ENCODE data around the gene SCLY. TPM values are rescaled to one million over a fixed set of nuclear protein-coding genes. Genes with fewer than 3 reads are reported as not detected.

Gene SCLY
- total and polyA plus RNA-seq, 2 donors (not counting 1 experiment from before 2014, with no cell fraction given): 5.3 to 16.5 TPM

GRCh38 chr2:238094438-238095022 lies 33.7 kb downstream of the SCLY start:
- no peaks in the 10 kb centered on the region for H3K27me3 ChIP-seq (ENCODE audit: control insufficient read depth, insufficient read depth, low read length)
- no peak for TF ChIP-seq EZH2 (IDR thresholded peaks at IDR 0.05; ENCODE audit: low read length, missing control alignments)
- TF ChIP-seq, protein P1, sequence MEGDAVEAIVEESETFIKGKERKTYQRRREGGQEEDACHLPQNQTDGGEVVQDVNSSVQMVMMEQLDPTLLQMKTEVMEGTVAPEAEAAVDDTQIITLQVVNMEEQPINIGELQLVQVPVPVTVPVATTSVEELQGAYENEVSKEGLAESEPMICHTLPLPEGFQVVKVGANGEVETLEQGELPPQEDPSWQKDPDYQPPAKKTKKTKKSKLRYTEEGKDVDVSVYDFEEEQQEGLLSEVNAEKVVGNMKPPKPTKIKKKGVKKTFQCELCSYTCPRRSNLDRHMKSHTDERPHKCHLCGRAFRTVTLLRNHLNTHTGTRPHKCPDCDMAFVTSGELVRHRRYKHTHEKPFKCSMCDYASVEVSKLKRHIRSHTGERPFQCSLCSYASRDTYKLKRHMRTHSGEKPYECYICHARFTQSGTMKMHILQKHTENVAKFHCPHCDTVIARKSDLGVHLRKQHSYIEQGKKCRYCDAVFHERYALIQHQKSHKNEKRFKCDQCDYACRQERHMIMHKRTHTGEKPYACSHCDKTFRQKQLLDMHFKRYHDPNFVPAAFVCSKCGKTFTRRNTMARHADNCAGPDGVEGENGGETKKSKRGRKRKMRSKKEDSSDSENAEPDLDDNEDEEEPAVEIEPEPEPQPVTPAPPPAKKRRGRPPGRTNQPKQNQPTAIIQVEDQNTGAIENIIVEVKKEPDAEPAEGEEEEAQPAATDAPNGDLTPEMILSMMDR (conservative IDR thresholded peaks at IDR 0.05 in 1 of 2, IDR thresholded peaks at IDR 0.05 in 1 of 2; ENCODE audit: low read depth in 1 of 2, low read length in 2 of 2): no peak
- no peak overlapping the region for H3K27ac ChIP-seq (ENCODE audit: insufficient read depth, low read length)
- H3K36me3 ChIP-seq (ENCODE audit: control insufficient read depth, insufficient read depth, low read length): no peaks in the 10 kb centered on the region
- H3K9me3 ChIP-seq (ENCODE audit: control insufficient read depth, insufficient read depth, low read depth, low read length): no peaks in the 10 kb centered on the region
- no peak overlapping the region for H3K4me3 ChIP-seq (replicated peaks in 1 of 4; ENCODE audit: control extremely low read depth in 1 of 4, insufficient read depth in 1 of 4, low read depth in 3 of 4, low read length in 4 of 4)
- no peaks in the 10 kb centered on the region for H3K79me2 ChIP-seq (ENCODE audit: control insufficient read depth, insufficient read depth, low read length)
- no peak overlapping the region for H2AFZ ChIP-seq (ENCODE audit: low read length)
- H3K4me2 ChIP-seq (ENCODE audit: extremely low read depth, insufficient read depth, low read length): no peak overlapping the region
- no peak overlapping the region for H3K9ac ChIP-seq (ENCODE audit: insufficient read depth, low read length)
- H3K4me1 ChIP-seq (ENCODE audit: control insufficient read depth, extremely low read depth, insufficient read depth, low read length): no peaks in the 10 kb centered on the region
- no peaks in the 10 kb centered on the region for H4K20me1 ChIP-seq (ENCODE audit: control insufficient read depth, extremely low read depth, insufficient read depth, low read length)
- no peak for DNase-seq (ENCODE audit: low read depth in 2 of 2)

- DNase-seq (ENCODE audit: low read depth in 2 of 2): no peak
- Histone ChIP-seq H3K9me3 (ENCODE audit: control insufficient read depth, insufficient read depth, low read depth, low read length) (no peaks in the 10 kb centered on the region), H3K9ac (ENCODE audit: insufficient read depth, low read length) (no peak overlapping the region), H3K36me3 (ENCODE audit: control insufficient read depth, insufficient read depth, low read length) (no peaks in the 10 kb centered on the region), H3K4me1 (ENCODE audit: control insufficient read depth, extremely low read depth, insufficient read depth, low read length) (no peaks in the 10 kb centered on the region), H3K79me2 (ENCODE audit: control insufficient read depth, insufficient read depth, low read length) (no peaks in the 10 kb centered on the region), H3K4me2 (ENCODE audit: extremely low read depth, insufficient read depth, low read length) (no peak overlapping the region), H4K20me1 (ENCODE audit: control insufficient read depth, extremely low read depth, insufficient read depth, low read length) (no peaks in the 10 kb centered on the region), H3K27ac (ENCODE audit: insufficient read depth, low read length) (no peak overlapping the region), H3K27me3 (ENCODE audit: control insufficient read depth, insufficient read depth, low read length) (no peaks in the 10 kb centered on the region), H3K4me3 (replicated peaks in 1 of 4; ENCODE audit: control extremely low read depth in 1 of 4, insufficient read depth in 1 of 4, low read depth in 3 of 4, low read length in 4 of 4) (no peak overlapping the region), H2AFZ (ENCODE audit: low read length) (no peak overlapping the region)
- no peak for TF ChIP-seq EZH2 (IDR thresholded peaks at IDR 0.05; ENCODE audit: low read length, missing control alignments)
- TF ChIP-seq, protein P1 (conservative IDR thresholded peaks at IDR 0.05 in 1 of 2, IDR thresholded peaks at IDR 0.05 in 1 of 2; ENCODE audit: low read depth in 1 of 2, low read length in 2 of 2): no peak
Observed at GRCh38 chr2:238095143-238095542, 34.3 kb downstream of the SCLY start.

- no peaks in the 10 kb centered on the region for H3K79me2 ChIP-seq (ENCODE audit: control insufficient read depth, insufficient read depth, low read length)
- H3K27me3 ChIP-seq (ENCODE audit: control insufficient read depth, insufficient read depth, low read length): no peaks in the 10 kb centered on the region
- no peak overlapping the region for H3K4me3 ChIP-seq (replicated peaks in 1 of 4; ENCODE audit: control extremely low read depth in 1 of 4, insufficient read depth in 1 of 4, low read depth in 3 of 4, low read length in 4 of 4)
- H4K20me1 ChIP-seq (ENCODE audit: control insufficient read depth, extremely low read depth, insufficient read depth, low read length): no peaks in the 10 kb centered on the region
- H2AFZ ChIP-seq (ENCODE audit: low read length): no peak overlapping the region
- H3K36me3 ChIP-seq (ENCODE audit: control insufficient read depth, insufficient read depth, low read length): no peaks in the 10 kb centered on the region
- H3K27ac ChIP-seq (ENCODE audit: insufficient read depth, low read length): no peak overlapping the region
- no peaks in the 10 kb centered on the region for H3K9me3 ChIP-seq (ENCODE audit: control insufficient read depth, insufficient read depth, low read depth, low read length)
- H3K4me1 ChIP-seq (ENCODE audit: control insufficient read depth, extremely low read depth, insufficient read depth, low read length): no peaks in the 10 kb centered on the region
- no peak overlapping the region for H3K9ac ChIP-seq (ENCODE audit: insufficient read depth, low read length)
- DNase-seq (ENCODE audit: low read depth in 2 of 2): no peak
- TF ChIP-seq, protein P1 (conservative IDR thresholded peaks at IDR 0.05 in 1 of 2, IDR thresholded peaks at IDR 0.05 in 1 of 2; ENCODE audit: low read depth in 1 of 2, low read length in 2 of 2): no peak
- TF ChIP-seq EZH2 (IDR thresholded peaks at IDR 0.05; ENCODE audit: low read length, missing control alignments): no peak
- no peak overlapping the region for H3K4me2 ChIP-seq (ENCODE audit: extremely low read depth, insufficient read depth, low read length)
Observed at GRCh38 chr2:238096311-238097011, 35.7 kb downstream of the SCLY start.
